Stimulated activated CD8-positive, alpha-beta memory T cell treated with anti-CD3 and anti-CD28 coated beads, Interleukin-12 subunit alpha, Interleukin-12 subunit beta, amount 100 ng/mL, for 24 hours (primary cell): ENCODE results near the gene PBLD.
A peak's percentile ranks its signal among the peaks of the same experiment; 100 is the strongest.

Experiments
- DNase-seq: peaks from one replicate; pipeline ENCODE4 v3.0.0-alpha.2; 2020; ENCODE audit errors: extremely low read depth

The PBLD gene

GRCh38 chr10:68332259-68333057, at the start of gene PBLD:
PBLD (minus strand) TSS chr10:68332928; CDS start chr10:68306844, 26,084 bp downstream.
- DNase-seq: peak; percentile 39

GRCh38 chr10:68371604-68372003, 38.9 kb upstream of the PBLD start:
- DNase-seq: no peak

- no peak for DNase-seq
Measured at GRCh38 chr10:68367121-68367520, 34.4 kb upstream of the PBLD start.

GRCh38 chr10:68366600-68366999, 33.9 kb upstream of the PBLD start:
- no peak for DNase-seq

- no peak for DNase-seq
Measured at GRCh38 chr10:68365611-68366010, 32.9 kb upstream of the PBLD start.

GRCh38 chr10:68364101-68364886, 31.6 kb upstream of the PBLD start:
- no peak for DNase-seq

- no peak for DNase-seq
Measured at GRCh38 chr10:68362590-68362989, 29.9 kb upstream of the PBLD start.

- no peak for DNase-seq
Measured at GRCh38 chr10:68359189-68359588, 26.5 kb upstream of the PBLD start.

GRCh38 chr10:68353537-68353936, 20.8 kb upstream of the PBLD start:
- DNase-seq: no peak

GRCh38 chr10:68348265-68348741, 15.6 kb upstream of the PBLD start:
- DNase-seq: no peak

- DNase-seq: no peak
Measured at GRCh38 chr10:68346774-68347173, 14.0 kb upstream of the PBLD start.

GRCh38 chr10:68345621-68346020, 12.9 kb upstream of the PBLD start:
- no peak for DNase-seq

- no peak for DNase-seq
Measured at GRCh38 chr10:68342909-68343516, 10.3 kb upstream of the PBLD start.

- DNase-seq: no peak
Measured at GRCh38 chr10:68340358-68341080, 7.8 kb upstream of the PBLD start.

- DNase-seq: no peak
Measured at GRCh38 chr10:68336754-68337351, 4.1 kb upstream of the PBLD start.

- no peak for DNase-seq
Measured at GRCh38 chr10:68334672-68335467, 2.1 kb upstream of the PBLD start.

GRCh38 chr10:68333440-68334431, 1.0 kb upstream of the PBLD start:
- DNase-seq: no peak

- no peak for DNase-seq
Measured at GRCh38 chr10:68333058-68333395, 299 bp upstream of the PBLD start.

- peak; percentile 94 for DNase-seq
Measured at GRCh38 chr10:68331455-68332258, 1.1 kb downstream of the PBLD start, which contains the start of gene HNRNPH3. HNRNPH3 (plus strand) TSS chr10:68332064; CDS start chr10:68337222, 5,158 bp downstream.
